Breast epithelium (tissue), 3 donors: Measurements from ENCODE around the gene PTPRN.

ENCODE experiments used
- POLR2A ChIP-seq: fragments of 450-650 bp; IDR thresholded peaks from one replicate; pipeline ENCODE4 v1.6.1; 2016; ENCODE audit warnings: antibody characterized with exemption, mild to moderate bottlenecking, moderate library complexity
- POLR2AphosphoS5 ChIP-seq, 3 donors: sonication (generic); formaldehyde crosslinking; IDR thresholded peaks; one replicate each; pipeline ENCODE4 v1.6.1; 2017; ENCODE audit warnings: antibody characterized with exemption in 3 of 3
- TF ChIP-seq, protein P1 (sequence below), 3 donors: fragments of 450-650 bp; IDR thresholded peaks; one replicate each; pipeline ENCODE4 v1.5.1; 2016 to 2017; ENCODE audit warnings: antibody characterized with exemption in 3 of 3, mild to moderate bottlenecking in 3 of 3, moderate library complexity in 3 of 3

- TF ChIP-seq POLR2A (no peak), POLR2AphosphoS5 (IDR thresholded peaks at IDR 0.05) (no peak)
- TF ChIP-seq, protein P1, sequence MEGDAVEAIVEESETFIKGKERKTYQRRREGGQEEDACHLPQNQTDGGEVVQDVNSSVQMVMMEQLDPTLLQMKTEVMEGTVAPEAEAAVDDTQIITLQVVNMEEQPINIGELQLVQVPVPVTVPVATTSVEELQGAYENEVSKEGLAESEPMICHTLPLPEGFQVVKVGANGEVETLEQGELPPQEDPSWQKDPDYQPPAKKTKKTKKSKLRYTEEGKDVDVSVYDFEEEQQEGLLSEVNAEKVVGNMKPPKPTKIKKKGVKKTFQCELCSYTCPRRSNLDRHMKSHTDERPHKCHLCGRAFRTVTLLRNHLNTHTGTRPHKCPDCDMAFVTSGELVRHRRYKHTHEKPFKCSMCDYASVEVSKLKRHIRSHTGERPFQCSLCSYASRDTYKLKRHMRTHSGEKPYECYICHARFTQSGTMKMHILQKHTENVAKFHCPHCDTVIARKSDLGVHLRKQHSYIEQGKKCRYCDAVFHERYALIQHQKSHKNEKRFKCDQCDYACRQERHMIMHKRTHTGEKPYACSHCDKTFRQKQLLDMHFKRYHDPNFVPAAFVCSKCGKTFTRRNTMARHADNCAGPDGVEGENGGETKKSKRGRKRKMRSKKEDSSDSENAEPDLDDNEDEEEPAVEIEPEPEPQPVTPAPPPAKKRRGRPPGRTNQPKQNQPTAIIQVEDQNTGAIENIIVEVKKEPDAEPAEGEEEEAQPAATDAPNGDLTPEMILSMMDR (IDR thresholded peaks at IDR 0.05): no peak
Observed at GRCh38 chr2:219285373-219285735, 23.8 kb downstream of the PTPRN start.
